A673 (cell line): ENCODE data around the gene DARS1. TPM values are rescaled to one million over a fixed set of nuclear protein-coding genes. Genes with fewer than 3 reads are reported as not detected.
"Not testable (repeated sequence)": the region's sequence is repeated elsewhere in the genome, so short reads cannot be mapped to it uniquely, and the experiment has no call there.

Source experiments
- BruUV-seq: library from RNA; stranded (reverse); fragments of 400-500 nt; replicated peaks from 2 replicates; lab custom pipeline; 2021; lab: Mats Ljungman, UMichigan
- CTCF ChIA-PET: fragments of 300-600 bp; sonication (Branson Sonifier 250); formaldehyde crosslinking; loops from one replicate; lab custom pipeline; 2022; ENCODE audit warnings: antibody characterized with exemption; lab: Charles Lee
- POLR2A ChIA-PET: fragments of 300-600 bp; sonication (Branson Sonifier 250); formaldehyde crosslinking; loops from one replicate; lab custom pipeline; 2022; ENCODE audit warnings: antibody characterized with exemption; ENCODE audit not compliant: low non-redundant PET; lab: Charles Lee
- DNase-seq: peaks from one replicate; pipeline ENCODE4 v3.0.0-alpha.2; 2015; ENCODE audit warnings: low spot score
- H3K27ac ChIP-seq: fragments of 200-600 bp; sonication (generic); 2 replicates; pipeline ENCODE4 v1.5.1; 2016; ENCODE audit warnings: mixed run types, low read depth, mild to moderate bottlenecking, mixed read lengths, antibody characterized with exemption, low read length; ENCODE audit not compliant: poor library complexity, severe bottlenecking
- H3K27me3 ChIP-seq: fragments of 200-600 bp; sonication (generic); replicated peaks from 2 replicates; pipeline ENCODE4 v1.6.1; 2017; ENCODE audit warnings: mixed run types, low read depth, mild to moderate bottlenecking, mixed read lengths, antibody characterized with exemption, low read length; ENCODE audit not compliant: insufficient read depth, poor library complexity
- H3K36me3 ChIP-seq: fragments of 200-600 bp; sonication (generic); 2 replicates; pipeline ENCODE4 v1.6.1; 2016; ENCODE audit warnings: mixed run types, mild to moderate bottlenecking, mixed read lengths, antibody characterized with exemption, low read length; ENCODE audit not compliant: insufficient read depth, poor library complexity, severe bottlenecking
- H3K4me1 ChIP-seq: fragments of 200-600 bp; sonication (generic); 2 replicates; pipeline ENCODE4 v1.6.1; 2017; ENCODE audit warnings: mixed run types, mild to moderate bottlenecking, mixed read lengths, antibody characterized with exemption, low read length; ENCODE audit not compliant: insufficient read depth, poor library complexity, severe bottlenecking
- H3K4me3 ChIP-seq: fragments of 200-600 bp; sonication (generic); 2 replicates; pipeline ENCODE4 v1.5.1; 2016; ENCODE audit warnings: low read depth, mixed run types, mild to moderate bottlenecking, mixed read lengths, low read length; ENCODE audit not compliant: poor library complexity, severe bottlenecking
- H3K9me3 ChIP-seq: fragments of 200-600 bp; sonication (generic); 2 replicates; pipeline ENCODE4 v1.6.1; 2016; ENCODE audit warnings: mixed run types, low read depth, mild to moderate bottlenecking, mixed read lengths, antibody characterized with exemption, low read length; ENCODE audit not compliant: poor library complexity, severe bottlenecking
- EZH2 ChIP-seq: fragments of 200-600 bp; sonication (generic); IDR thresholded peaks from 2 replicates; pipeline ENCODE4 v1.6.1; 2017; ENCODE audit warnings: borderline replicate concordance, low read depth, mild to moderate bottlenecking, mixed read lengths, antibody characterized with exemption, low read length; ENCODE audit not compliant: poor library complexity, severe bottlenecking
- intact Hi-C: fragments of 100-400 bp; cut with micrococcal nuclease; formaldehyde crosslinking; loops from one replicate; pipeline ENCODE4 v1.10.0; 2022; ENCODE audit not compliant: unreplicated experiment
- total RNA-seq: library from RNA; stranded (reverse); gene quantifications from 2 replicates; pipeline ENCODE4 v1.2.3, GENCODE V29; 2021
- TF ChIP-seq, protein P1 (sequence below): fragments of 300-800, 200-600 bp; sonication (generic); conservative IDR thresholded peaks from 2 replicates; pipeline ENCODE4 v1.5.1; 2017; ENCODE audit warnings: low read depth, mild to moderate bottlenecking, antibody characterized with exemption, low read length, moderate library complexity, mixed read lengths

Gene DARS1
- total RNA-seq, 1 experiment from 2014 or later: 63.6 TPM

DNA sequence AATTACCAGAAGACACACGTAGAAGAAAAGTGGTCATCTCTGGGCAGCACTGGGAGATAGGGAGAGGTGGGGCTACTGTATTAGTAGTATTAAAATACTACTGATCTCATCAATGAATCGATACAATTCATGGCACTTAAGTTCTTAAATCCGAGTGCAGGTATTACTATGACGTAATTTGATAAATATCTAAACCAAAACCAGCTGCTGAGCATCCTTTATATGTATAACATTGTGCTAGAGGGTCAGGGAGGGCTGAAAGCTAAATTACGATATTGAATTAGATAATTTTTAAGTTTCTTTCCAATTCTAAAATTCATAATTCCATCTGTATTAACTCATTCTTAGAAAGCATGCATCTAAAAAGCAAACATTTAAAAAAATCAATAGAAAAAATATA lies 25.3 kb downstream of the DARS1 start:
- POLR2A ChIA-PET: no interaction called here
- TF ChIP-seq, protein P1, sequence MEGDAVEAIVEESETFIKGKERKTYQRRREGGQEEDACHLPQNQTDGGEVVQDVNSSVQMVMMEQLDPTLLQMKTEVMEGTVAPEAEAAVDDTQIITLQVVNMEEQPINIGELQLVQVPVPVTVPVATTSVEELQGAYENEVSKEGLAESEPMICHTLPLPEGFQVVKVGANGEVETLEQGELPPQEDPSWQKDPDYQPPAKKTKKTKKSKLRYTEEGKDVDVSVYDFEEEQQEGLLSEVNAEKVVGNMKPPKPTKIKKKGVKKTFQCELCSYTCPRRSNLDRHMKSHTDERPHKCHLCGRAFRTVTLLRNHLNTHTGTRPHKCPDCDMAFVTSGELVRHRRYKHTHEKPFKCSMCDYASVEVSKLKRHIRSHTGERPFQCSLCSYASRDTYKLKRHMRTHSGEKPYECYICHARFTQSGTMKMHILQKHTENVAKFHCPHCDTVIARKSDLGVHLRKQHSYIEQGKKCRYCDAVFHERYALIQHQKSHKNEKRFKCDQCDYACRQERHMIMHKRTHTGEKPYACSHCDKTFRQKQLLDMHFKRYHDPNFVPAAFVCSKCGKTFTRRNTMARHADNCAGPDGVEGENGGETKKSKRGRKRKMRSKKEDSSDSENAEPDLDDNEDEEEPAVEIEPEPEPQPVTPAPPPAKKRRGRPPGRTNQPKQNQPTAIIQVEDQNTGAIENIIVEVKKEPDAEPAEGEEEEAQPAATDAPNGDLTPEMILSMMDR: no peak
- TF ChIP-seq EZH2: no peak
- DNase-seq: no peak
- CTCF ChIA-PET: no interaction called here
- H3K27me3 ChIP-seq: no peaks in the 10 kb centered on the region
- H3K4me3 ChIP-seq: no peak overlapping the region
- no peaks in the 10 kb centered on the region for H3K9me3 ChIP-seq
- no peaks in the 10 kb centered on the region for H3K36me3 ChIP-seq
- no TSS peak for BruUV-seq
- intact Hi-C loops: no loop called here
- H3K27ac ChIP-seq: no peak overlapping the region
- H3K4me1 ChIP-seq: peaks cover 7% of the 10 kb centered on the region

DNA sequence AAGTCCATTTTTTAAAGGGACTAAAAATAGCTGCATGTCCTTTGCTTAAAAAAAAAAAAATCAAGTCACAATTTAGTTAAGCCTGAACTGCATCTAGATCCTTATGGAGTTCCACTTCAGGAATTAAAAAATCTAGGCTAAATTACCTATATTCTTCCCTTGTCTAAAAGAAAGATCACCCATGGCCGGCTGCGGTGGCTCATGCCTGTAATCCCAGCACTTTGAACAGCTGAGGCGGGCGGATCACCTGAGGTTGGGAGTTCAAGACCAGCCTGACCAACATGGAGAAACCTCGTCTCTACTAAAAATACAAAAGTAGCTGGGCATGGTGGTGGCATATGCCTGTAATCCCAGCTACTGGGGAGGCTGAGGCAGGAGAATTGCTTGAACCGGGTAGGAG lies 26.5 kb downstream of the DARS1 start:
- POLR2A ChIA-PET, H3K9me3 ChIP-seq, H3K4me1 ChIP-seq, H3K27me3 ChIP-seq, H3K4me3 ChIP-seq, BruUV-seq, H3K27ac ChIP-seq, H3K36me3 ChIP-seq, DNase-seq, intact Hi-C loops: not testable (repeated sequence)
- CTCF ChIA-PET: interaction anchor here (0.7 kb wide), 1 partner anchor 417 kb away, joined by 6 read pairs; no protein-coding TSS in a partner anchor

DNA sequence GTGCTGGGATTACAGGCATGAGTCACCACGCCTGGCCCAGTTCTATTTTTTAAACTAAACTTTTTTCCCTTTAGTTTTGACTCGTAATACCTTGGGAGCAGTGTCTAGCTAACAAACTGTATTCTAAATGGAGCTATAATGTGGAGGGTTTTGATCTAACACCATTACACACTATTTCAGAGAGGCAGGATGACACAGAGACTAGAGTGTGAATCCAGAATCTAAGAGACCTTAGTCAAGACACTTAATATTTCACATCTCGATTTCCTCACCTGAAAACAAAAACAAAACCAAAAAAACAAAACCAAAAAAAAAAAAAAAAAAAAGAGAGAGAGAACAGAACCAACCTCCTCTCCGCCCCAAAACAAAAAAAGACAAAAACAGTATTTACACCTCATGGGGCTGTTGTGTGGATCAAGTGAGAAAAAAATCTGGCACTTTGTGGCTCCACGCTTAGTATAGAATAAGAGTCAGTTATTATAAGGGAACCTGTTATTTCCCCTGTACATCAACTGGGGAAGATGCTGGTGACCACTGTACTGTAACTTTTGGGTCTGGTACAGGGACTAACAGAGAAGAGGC lies 31.3 kb downstream of the DARS1 start:
- CTCF ChIA-PET: no interaction called here
- POLR2A ChIA-PET: no interaction called here
- no peaks in the 10 kb centered on the region for H3K36me3 ChIP-seq

More for the DNA sequence above, 31.3 kb downstream of the DARS1 start:
- no TSS peak for BruUV-seq
- Histone ChIP-seq H3K27me3 (no peaks in the 10 kb centered on the region), H3K4me1 (peaks cover 7% of the 10 kb centered on the region), H3K9me3 (peaks cover 4% of the 10 kb centered on the region), H3K27ac (no peak overlapping the region), H3K4me3 (no peak overlapping the region)
- intact Hi-C loops: no loop called here
- TF ChIP-seq, protein P1: no peak
- no peak for TF ChIP-seq EZH2
- DNase-seq: no peak
